ENCODE measurements around the gene NADK.

NADK gene

DNA sequence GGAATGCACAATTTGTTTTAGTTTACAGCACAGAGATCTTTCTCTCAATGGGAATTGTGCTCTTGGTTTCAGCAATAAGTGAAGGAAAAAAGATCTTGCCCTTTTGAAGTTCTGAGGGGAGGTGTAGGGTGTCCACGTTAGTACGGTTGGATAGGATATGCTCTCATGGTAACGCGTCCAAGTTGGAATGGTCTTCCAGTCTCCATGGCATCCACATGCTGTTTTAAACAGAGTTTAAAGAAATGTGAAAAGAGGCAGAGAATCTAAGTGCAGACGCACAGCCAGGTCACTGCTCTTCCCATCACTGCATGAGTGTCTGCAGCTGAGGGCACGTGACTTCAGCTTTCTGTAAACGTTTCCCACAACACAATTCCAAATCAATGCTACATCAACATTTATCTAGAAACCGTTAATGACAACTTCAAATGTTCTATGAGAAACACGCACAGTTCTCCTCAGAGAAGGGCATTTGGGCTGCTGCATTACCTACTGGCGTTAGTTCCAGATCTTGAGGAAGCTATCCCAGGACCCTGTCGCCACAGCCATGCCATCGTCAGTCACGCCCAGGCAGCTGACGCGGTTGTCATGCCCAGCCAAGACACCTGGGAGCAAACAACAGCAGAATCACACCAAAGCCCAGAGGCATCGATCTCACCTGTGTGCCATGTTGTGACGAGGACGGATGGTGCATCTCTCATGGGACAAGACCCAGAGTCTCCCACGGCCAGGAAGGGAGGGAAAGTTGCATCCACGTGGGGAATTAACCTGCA, 8.8 kb upstream of the NADK start:
- DNase-seq: no peak

DNA sequence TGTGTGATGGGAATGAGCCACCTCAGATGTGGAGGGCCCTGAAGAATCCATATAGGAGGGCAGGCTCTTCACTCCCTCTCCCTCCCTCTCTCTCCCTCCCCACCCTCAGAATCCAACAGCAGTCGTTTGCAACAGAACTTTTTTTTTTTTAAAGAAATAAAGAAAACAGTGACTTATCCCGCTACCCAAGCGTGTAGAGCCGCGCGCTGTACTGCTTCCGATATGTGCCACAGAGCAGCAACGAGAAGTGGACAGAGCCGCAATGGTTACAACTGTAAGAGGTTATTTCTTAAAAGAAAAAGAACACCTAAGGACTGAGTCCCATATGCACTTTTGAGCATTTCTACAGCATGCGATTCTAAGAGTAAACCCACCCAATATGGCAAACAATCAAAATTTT, 7.4 kb upstream of the NADK start:
- no peak for DNase-seq

DNA sequence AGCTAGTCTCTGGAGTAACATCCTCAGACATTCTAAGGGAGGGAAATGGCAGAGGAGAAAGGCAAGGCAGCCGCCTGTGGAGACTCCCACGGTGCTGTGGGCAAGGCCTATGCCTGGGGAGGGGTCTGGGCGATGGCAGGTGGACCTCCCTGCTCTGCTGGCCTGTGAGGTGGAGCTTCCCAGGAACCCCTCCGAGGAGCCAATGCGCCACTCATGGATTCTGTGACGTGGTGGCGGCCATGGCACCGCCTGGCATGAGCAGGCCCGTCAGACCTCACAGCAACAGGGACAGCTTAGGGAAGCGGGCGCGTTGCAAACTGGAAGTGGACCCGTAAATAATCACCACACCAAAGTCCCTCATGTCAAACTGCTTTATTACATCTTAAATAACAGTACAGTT, 6.7 kb upstream of the NADK start:
- no peak for DNase-seq

- DNase-seq: peak; percentile 57
Observed at GRCh38 chr1:1783320-1783719, 5.0 kb upstream of the NADK start.

DNA sequence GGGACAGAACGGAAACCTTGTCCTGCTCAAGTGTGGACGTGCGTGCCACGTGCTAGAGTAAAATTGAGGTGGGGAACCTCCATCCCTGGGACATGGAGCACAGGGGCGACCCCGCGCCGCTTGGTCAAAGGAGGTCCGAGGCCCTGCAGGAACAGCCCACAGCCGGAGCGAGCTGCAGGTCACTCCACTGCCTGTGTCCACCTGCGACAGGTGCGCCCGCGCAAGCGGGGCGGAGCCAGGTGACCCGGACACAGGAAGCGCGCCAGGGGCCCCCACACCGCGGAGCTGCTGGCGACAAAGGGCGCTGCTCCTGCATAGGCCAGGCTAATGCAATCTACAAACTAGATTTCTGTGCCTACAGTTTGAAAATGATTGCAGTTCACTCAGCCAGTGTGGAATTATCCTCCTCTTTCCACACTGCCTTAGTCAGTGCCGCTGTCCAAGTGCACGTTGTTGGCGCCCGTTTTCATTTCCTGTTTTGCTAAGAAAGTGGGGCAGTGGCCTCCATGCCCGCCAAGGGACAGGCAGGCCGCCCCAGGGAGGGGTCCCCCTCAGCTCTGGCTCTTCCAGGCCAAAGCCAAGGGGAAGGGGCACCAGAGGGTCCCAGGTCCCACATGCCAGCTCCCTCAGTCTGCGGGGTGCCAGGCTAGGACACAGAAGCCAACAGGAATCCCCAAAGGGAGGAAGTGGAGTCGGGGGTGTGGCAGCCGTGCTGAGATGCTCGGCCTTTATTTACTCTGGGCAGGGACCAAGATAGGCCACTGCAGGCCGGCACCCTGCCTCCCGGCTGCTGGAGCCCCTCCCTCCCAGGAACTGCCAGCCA, 4.3 kb upstream of the NADK start:
- DNase-seq: peak; percentile 98

- DNase-seq: peak; percentile 68
Observed at GRCh38 chr1:1781526-1781903, 3.2 kb upstream of the NADK start.

DNA sequence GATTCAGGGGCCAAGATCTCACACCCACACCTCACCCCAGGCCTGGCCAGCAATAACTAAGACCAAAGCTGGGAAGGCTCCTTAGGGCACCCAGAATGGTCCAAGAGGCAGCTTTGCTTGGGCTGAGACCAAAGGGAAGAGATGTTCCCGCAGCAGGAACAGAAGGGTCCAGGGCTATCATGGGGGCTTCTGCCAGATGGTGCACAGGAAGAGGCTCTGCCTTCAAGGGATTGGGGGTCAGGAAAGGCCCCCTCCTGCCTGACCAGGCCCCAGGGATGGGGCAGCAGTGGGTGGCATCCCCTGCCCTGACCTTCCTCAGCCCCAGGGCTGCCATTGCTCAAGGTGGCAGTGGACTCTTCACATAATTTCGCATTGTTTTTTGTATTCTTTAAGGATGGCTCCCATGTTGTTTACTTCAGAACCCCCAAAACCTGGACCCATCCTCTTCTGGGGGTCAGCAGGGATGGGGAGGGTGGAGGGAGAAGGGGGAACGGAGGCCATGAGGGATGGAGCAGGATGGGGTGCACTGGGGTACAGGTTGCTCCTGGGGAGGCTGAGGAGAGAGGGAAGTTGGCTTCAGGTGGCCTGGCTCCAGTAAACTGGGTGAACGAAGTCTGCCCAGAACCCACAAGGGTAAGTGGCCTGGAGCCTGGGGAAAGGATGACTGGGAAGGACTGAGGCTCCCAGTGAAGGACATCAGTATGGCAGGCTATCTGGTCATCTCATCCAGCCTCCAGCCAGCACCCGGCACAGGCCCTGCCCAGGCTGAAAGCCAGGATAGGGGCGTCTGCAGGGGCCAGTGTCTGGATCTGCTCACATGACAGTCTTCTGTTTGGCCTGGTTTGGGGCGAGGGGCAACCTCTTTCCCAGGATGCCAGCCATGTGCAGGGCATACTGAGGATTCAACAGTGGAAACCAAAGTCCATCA, 2.6 kb upstream of the NADK start:
- no peak for DNase-seq

GRCh38 chr1:1779691-1780597, 1.7 kb upstream of the NADK start:
- DNase-seq: peak; percentile 58

DNA sequence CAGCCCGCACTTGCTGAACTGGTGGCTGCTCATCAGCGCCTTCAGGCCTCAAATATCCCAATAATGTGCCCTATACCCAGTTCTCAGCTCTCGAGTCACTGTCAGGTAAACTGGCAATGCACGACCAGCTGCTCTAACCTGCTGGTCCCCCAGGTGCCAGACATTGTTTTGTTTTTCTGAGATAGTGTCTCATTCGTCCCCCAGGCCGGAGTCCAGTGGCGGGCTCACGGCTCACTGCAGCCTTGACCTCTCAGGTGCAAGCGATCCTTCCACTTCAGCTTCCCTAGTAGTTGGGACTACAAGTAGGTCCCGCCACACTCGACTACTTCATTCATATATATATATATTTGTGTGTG, 1.0 kb upstream of the NADK start:
- DNase-seq: peak; percentile 88

- peak; percentile 96 for DNase-seq
Observed at GRCh38 chr1:1778663-1779319, 521 bp upstream of the NADK start.

DNA sequence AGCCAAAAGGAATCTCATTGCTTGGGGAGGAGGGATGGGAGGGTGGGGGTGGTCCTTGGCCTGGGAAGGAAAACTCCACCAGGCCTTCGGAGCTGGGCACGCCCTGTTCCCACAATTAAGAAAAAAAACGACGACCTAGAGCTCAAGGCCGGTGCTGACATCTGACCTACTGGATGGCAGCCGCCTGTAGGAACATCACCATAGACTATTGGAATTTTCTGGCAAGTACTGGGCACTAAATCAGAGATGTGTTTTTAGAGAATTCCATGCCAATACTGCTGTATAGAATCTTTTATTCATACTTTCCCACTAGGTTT, 729 bp downstream of the NADK start:
- peak; percentile 81 for DNase-seq

DNA sequence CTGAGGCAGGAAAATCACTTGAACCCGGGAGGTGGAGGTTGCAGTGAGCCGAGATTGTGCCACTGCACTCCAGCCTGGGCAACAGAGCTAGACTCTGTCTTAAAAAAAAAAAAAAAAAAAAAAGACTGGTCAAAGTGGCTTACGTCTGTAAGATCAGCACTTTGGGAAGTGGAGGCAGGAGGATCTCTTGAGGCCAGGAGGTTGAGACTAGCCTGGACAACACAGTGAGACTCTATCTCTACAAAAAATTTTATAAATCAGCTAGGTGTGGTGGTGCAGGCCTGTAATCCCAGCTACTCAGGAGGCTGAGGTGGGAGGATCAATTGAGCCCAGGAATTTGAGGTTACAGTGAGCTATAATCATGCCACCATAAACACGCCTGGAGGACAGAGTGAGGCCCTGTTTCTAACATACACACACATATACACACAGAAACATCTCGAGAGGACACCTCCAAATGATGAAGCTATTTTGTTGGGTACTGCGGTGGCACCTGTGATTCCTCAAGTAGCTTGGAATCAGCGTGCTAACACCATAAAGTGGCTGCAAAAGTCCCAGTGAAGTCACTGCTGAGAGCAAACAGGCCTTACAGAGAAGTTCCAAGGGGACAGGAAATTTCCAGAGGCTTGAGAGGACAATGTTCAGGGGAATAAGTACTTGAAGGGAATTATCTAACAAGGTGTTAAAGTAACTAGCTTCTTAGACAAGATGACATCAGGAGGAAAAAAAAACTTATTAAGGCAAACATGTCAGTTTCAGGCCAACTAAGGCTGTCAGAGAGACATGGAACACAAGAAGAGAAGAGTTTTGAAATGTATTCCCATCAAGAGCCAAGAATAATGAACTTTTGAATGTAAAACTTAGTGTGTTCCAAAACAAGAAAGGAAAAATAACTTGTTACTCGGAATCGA, 1.3 kb downstream of the NADK start:
- DNase-seq: peak; percentile 81

- DNase-seq: peak; percentile 97
Observed at GRCh38 chr1:1775327-1776226, 2.7 kb downstream of the NADK start.

GRCh38 chr1:1773874-1774273, 4.4 kb downstream of the NADK start:
- no peak for DNase-seq

GRCh38 chr1:1771096-1771495, 7.2 kb downstream of the NADK start:
- no peak for DNase-seq

GRCh38 chr1:1770102-1770501, 8.2 kb downstream of the NADK start:
- no peak for DNase-seq

GRCh38 chr1:1768249-1768992, 9.8 kb downstream of the NADK start:
- DNase-seq: no peak

- no peak for DNase-seq
Observed at GRCh38 chr1:1764876-1765470, 13.3 kb downstream of the NADK start.

All from NCI-H510A treated with DMSO at 0.1 percent for 48 hours (cell line).